ENCODE data around the gene PSME1.
"Not testable (repeated sequence)": the region's sequence is repeated elsewhere in the genome, so short reads cannot be mapped to it uniquely, and the experiment has no call there.

PSME1 gene

DNA sequence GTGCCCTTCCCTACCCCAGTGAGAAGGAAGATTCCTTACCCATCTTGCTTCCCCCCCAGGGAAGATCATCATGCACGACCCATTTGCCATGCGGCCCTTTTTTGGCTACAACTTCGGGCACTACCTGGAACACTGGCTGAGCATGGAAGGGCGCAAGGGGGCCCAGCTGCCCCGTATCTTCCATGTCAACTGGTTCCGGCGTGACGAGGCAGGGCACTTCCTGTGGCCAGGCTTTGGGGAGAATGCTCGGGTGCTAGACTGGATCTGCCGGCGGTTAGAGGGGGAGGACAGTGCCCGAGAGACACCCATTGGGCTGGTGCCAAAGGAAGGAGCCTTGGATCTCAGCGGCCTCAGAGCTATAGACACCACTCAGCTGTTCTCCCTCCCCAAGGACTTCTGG lies 32.5 kb upstream of the PSME1 start:
- H3K4me3 ChIP-seq (ENCODE audit: severe bottlenecking), result no peak overlapping the region
- H3K9me3 ChIP-seq (ENCODE audit: severe bottlenecking), result no peaks in the 10 kb centered on the region
- no peak overlapping the region for H3K27ac ChIP-seq (ENCODE audit: poor library complexity, severe bottlenecking)
- H3K27me3 ChIP-seq (ENCODE audit: insufficient read depth, poor library complexity, severe bottlenecking), result no peaks in the 10 kb centered on the region
- H3K36me3 ChIP-seq (ENCODE audit: low read depth), result peaks cover 57% of the 10 kb centered on the region
- DNase-seq (ENCODE audit: low spot score) (no peak), ATAC-seq (ENCODE audit: low read depth) (no peak)
- TF ChIP-seq, protein P1, sequence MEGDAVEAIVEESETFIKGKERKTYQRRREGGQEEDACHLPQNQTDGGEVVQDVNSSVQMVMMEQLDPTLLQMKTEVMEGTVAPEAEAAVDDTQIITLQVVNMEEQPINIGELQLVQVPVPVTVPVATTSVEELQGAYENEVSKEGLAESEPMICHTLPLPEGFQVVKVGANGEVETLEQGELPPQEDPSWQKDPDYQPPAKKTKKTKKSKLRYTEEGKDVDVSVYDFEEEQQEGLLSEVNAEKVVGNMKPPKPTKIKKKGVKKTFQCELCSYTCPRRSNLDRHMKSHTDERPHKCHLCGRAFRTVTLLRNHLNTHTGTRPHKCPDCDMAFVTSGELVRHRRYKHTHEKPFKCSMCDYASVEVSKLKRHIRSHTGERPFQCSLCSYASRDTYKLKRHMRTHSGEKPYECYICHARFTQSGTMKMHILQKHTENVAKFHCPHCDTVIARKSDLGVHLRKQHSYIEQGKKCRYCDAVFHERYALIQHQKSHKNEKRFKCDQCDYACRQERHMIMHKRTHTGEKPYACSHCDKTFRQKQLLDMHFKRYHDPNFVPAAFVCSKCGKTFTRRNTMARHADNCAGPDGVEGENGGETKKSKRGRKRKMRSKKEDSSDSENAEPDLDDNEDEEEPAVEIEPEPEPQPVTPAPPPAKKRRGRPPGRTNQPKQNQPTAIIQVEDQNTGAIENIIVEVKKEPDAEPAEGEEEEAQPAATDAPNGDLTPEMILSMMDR (IDR thresholded peaks at IDR 0.05; ENCODE audit: poor library complexity, severe bottlenecking), result no peak
- H3K4me1 ChIP-seq (ENCODE audit: insufficient read depth, poor library complexity, severe bottlenecking), result peaks cover 13% of the 10 kb centered on the region

DNA sequence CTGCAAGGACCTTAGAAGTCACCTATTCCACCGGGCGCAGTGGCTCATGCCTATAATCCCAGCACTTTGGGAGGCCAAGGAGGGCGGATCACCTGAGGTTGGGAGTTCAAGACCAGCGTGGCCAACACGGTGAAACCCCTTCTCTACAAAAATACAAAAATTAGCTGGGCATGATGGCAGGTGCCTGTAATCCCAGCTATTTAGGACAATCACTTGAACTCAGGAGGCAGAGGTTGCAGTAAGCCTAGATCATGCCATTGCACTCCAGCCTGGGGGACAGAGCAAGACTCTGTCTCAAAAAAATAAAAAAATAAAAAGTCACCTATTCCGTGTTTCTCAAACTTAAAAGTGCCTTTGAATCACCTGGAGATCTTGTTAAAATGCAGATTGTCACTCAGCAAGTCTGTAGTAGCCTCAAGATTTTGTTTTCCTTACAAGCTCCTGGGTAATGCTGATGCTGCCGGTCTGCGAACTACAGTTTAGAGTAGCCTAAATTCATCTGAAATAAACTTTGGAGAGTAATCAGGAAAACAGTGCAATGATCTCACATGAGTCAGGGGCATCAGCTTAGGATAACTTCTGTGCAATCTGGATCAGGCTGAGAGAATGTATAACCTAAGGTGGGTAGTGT lies 30.3 kb upstream of the PSME1 start:
- not testable (repeated sequence) for ATAC-seq (ENCODE audit: low read depth); H3K27ac ChIP-seq (ENCODE audit: poor library complexity, severe bottlenecking); DNase-seq (ENCODE audit: low spot score); H3K27me3 ChIP-seq (ENCODE audit: insufficient read depth, poor library complexity, severe bottlenecking); H3K4me3 ChIP-seq (ENCODE audit: severe bottlenecking); H3K9me3 ChIP-seq (ENCODE audit: severe bottlenecking)
- peaks cover 29% of the 10 kb centered on the region for H3K4me1 ChIP-seq (ENCODE audit: insufficient read depth, poor library complexity, severe bottlenecking)
- peaks cover 34% of the 10 kb centered on the region for H3K36me3 ChIP-seq (ENCODE audit: low read depth)

DNA sequence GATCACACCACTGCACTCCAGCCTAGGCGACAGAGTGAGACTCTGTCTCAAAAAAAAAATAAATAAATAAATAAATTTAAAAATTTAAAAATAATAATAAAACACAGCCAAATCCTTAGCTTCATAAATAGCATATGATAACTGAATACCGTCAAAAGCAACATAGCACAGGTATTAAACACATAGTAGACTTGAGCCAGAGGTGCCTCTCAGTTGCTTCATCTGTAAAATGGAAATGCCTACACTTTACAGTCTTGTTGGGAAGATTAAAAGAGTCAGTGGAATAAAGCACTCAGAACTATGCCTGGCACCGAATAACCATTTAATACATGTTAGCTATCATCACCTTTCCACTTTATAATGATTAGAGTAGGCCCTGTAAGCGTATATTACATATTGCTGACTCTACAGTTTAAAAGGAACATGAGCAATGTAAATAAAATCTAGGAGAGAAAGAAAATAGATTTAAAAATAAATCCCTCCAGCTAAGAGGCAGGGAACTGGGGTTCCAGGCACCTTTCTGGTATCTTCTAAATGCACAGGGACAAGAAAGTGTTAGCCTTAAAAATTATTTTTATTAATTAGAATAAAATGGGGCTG lies 29.2 kb upstream of the PSME1 start:
- Histone ChIP-seq H3K36me3 (ENCODE audit: low read depth) (peaks cover 23% of the 10 kb centered on the region), H3K9me3 (ENCODE audit: severe bottlenecking) (no peaks in the 10 kb centered on the region), H3K27ac (ENCODE audit: poor library complexity, severe bottlenecking) (no peak overlapping the region), H3K27me3 (ENCODE audit: insufficient read depth, poor library complexity, severe bottlenecking) (no peaks in the 10 kb centered on the region), H3K4me1 (ENCODE audit: insufficient read depth, poor library complexity, severe bottlenecking) (peaks cover 29% of the 10 kb centered on the region), H3K4me3 (ENCODE audit: severe bottlenecking) (no peak overlapping the region)
- no peak for DNase-seq (ENCODE audit: low spot score)
- TF ChIP-seq, protein P1 (IDR thresholded peaks at IDR 0.05; ENCODE audit: poor library complexity, severe bottlenecking), result no peak
- no peak for ATAC-seq (ENCODE audit: low read depth)

DNA sequence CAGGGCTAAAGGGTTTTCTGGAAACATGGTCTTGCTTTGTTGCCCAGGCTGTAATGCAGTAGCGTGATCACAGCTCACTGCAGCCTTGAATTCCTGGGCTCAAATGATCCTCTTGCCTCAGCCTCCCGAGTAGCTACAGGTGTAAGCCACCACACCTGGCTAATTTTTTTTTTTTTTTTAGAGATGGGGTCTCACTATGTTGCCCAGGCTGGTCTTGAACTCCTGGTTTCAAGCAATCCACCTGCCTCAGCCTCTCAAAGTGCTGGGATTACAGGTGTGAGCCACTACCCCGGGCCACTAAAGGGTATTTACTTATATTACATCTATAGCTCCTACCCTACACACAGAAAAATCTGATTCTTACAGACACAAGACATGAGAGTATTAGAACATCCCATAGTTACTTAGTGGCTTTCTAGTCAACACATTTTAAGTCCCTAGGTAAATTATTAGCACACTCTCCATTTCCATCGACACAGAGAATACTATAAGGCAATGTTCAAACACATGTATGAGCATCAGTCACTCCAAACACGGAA lies 27.6 kb upstream of the PSME1 start:
- TF ChIP-seq, protein P1 (IDR thresholded peaks at IDR 0.05; ENCODE audit: poor library complexity, severe bottlenecking), result no peak
- Histone ChIP-seq H3K27ac (ENCODE audit: poor library complexity, severe bottlenecking) (no peak overlapping the region), H3K4me3 (ENCODE audit: severe bottlenecking) (no peak overlapping the region), H3K9me3 (ENCODE audit: severe bottlenecking) (no peaks in the 10 kb centered on the region), H3K4me1 (ENCODE audit: insufficient read depth, poor library complexity, severe bottlenecking) (peaks cover 29% of the 10 kb centered on the region), H3K36me3 (ENCODE audit: low read depth) (peaks cover 9% of the 10 kb centered on the region), H3K27me3 (ENCODE audit: insufficient read depth, poor library complexity, severe bottlenecking) (no peaks in the 10 kb centered on the region)
- ATAC-seq (ENCODE audit: low read depth), result peak; percentile 3; the same call in 1 of the 3 replicates
- no peak for DNase-seq (ENCODE audit: low spot score)

DNA sequence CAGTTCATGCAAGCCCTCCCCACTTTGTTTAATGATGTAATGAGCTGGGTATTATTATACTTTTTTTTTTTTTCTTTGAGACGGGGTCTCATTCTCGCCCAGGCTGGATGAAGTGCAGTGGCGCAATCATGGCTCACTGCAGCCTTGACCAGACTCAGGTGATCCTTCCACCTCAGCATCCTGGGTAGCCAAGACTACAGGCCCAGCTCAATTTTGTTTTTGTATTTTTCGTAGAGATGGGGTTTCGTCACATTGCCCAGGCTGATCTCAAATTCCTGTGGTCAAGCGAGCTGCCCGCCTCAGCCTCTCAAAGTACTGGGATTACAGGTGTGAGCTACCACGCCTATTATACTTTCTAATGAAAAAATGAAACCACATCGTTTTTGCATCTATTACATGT lies 25.9 kb upstream of the PSME1 start:
- ATAC-seq (ENCODE audit: low read depth), result no peak
- Histone ChIP-seq H3K27ac (ENCODE audit: poor library complexity, severe bottlenecking) (peak overlapping the region; percentile 11), H3K4me3 (ENCODE audit: severe bottlenecking) (no peak overlapping the region), H3K9me3 (ENCODE audit: severe bottlenecking) (no peaks in the 10 kb centered on the region), H3K27me3 (ENCODE audit: insufficient read depth, poor library complexity, severe bottlenecking) (no peaks in the 10 kb centered on the region), H3K36me3 (ENCODE audit: low read depth) (0 out of 2 replicates have a peak, but pooled peaks cover under 1% of the 10 kb centered on the region), H3K4me1 (ENCODE audit: insufficient read depth, poor library complexity, severe bottlenecking) (peaks cover 29% of the 10 kb centered on the region)
- DNase-seq (ENCODE audit: low spot score), result no peak
- TF ChIP-seq, protein P1 (IDR thresholded peaks at IDR 0.05; ENCODE audit: poor library complexity, severe bottlenecking), result no peak

All from RWPE2 (cell line).